Stimulated activated CD4-positive, alpha-beta T cell treated with anti-CD3 and anti-CD28 coated beads, Interleukin-1b, Interleukin-23, amount 100 ng/mL, for 4 hours (primary cell): ENCODE results near the gene DCAF5.
"Not testable (repeated sequence)": the region's sequence is repeated elsewhere in the genome, so short reads cannot be mapped to it uniquely, and the experiment has no call there.

Source experiments
- DNase-seq, 2 donors: peaks; one replicate each; pipeline ENCODE4 v3.0.0-alpha.2; 2020; ENCODE audit warnings: low read depth in 2 of 2

Gene DCAF5

GRCh38 chr14:69042299-69042698 is 110.6 kb downstream of the DCAF5 start:
- DNase-seq: no peak

- DNase-seq: no peak
These were observed 111.1 kb downstream of the DCAF5 start for GRCh38 chr14:69041783-69042182.

GRCh38 chr14:69040353-69040752 is 112.6 kb downstream of the DCAF5 start:
- DNase-seq: no peak

GRCh38 chr14:69039288-69039628 is 113.7 kb downstream of the DCAF5 start:
- DNase-seq: no peak

- DNase-seq: no peak
These were observed 114.2 kb downstream of the DCAF5 start for GRCh38 chr14:69038455-69039287.

- DNase-seq: no peak
These were observed 115.0 kb downstream of the DCAF5 start for GRCh38 chr14:69037790-69038454.

GRCh38 chr14:69036757-69037506 is 116.0 kb downstream of the DCAF5 start:
- DNase-seq: no peak

- DNase-seq: no peak
These were observed 118.2 kb downstream of the DCAF5 start for GRCh38 chr14:69034612-69035262.

- DNase-seq: no peak
These were observed 125.5 kb downstream of the DCAF5 start for GRCh38 chr14:69027242-69027913.

- no peak for DNase-seq
These were observed 129.9 kb downstream of the DCAF5 start for GRCh38 chr14:69023035-69023434.

- not testable (repeated sequence) for DNase-seq
These were observed 130.8 kb downstream of the DCAF5 start for GRCh38 chr14:69022093-69022492.

GRCh38 chr14:69017706-69018105 is 135.2 kb downstream of the DCAF5 start:
- DNase-seq: no peak

GRCh38 chr14:69014829-69015259 is 138.1 kb downstream of the DCAF5 start:
- DNase-seq: no peak

GRCh38 chr14:69013943-69014782 is 138.8 kb downstream of the DCAF5 start:
- DNase-seq: no peak

GRCh38 chr14:69012256-69012953 is 140.5 kb downstream of the DCAF5 start:
- no peak for DNase-seq

- no peak for DNase-seq
These were observed 142.3 kb downstream of the DCAF5 start for GRCh38 chr14:69010648-69011047.

GRCh38 chr14:69008421-69008884 is 144.5 kb downstream of the DCAF5 start:
- DNase-seq: no peak

GRCh38 chr14:69006346-69006745 is 146.6 kb downstream of the DCAF5 start:
- DNase-seq: no peak

GRCh38 chr14:69005432-69006148 is 147.3 kb downstream of the DCAF5 start:
- DNase-seq: no peak
